UCSD-AML1 (cell line): ENCODE data around the gene DIS3L2.

ENCODE experiments used
- DNase-seq: peaks from one replicate; lab custom pipeline; 2025; ENCODE audit not compliant: unreplicated experiment; lab: John Stamatoyannopoulos, UW

The DIS3L2 gene

GRCh38 chr2:232052591-232052990 is 91.1 kb downstream of the DIS3L2 start:
- no peak for DNase-seq

DNA sequence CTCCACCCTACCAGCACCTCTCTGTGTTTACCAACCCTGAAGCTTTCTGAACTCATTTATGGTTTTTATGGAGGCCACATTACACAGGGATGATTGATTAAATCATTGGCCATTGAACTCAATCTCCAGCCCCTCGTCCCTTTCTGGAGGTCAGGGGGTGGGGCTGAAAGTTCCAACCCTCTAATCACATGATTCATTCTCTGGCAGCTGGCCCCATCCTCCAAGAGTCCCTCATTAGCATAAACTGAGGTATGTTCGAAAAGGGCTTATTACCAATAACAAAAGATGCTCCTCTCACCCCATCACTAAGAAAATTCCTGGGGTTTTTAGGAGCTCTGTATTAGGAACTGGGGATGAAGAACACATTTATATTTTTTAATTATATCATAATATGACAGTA is 92.3 kb downstream of the DIS3L2 start:
- no peak for DNase-seq

GRCh38 chr2:232058063-232058877 is 96.8 kb downstream of the DIS3L2 start:
- no peak for DNase-seq

DNA sequence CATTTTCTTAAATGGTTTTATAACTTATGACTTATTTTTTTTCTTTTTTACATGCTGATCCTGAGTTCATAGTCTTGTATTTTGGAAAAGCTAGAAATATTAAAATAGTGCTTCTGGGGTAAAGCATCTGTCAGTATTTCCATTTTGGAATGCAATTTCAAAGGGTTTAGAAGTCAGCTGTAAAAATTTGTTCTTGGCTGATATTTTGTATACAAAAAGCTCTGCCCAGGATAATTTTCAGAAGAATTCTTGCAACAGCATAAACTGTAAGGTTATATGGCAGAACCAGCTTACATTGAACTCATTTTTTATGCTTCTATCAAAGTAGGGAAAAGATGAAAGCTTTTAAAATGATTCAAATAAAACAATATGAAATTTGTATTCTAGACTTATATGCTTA is 97.4 kb downstream of the DIS3L2 start:
- DNase-seq, result no peak

- DNase-seq, result no peak
Measured at GRCh38 chr2:232061265-232061664, 99.8 kb downstream of the DIS3L2 start.

DNA sequence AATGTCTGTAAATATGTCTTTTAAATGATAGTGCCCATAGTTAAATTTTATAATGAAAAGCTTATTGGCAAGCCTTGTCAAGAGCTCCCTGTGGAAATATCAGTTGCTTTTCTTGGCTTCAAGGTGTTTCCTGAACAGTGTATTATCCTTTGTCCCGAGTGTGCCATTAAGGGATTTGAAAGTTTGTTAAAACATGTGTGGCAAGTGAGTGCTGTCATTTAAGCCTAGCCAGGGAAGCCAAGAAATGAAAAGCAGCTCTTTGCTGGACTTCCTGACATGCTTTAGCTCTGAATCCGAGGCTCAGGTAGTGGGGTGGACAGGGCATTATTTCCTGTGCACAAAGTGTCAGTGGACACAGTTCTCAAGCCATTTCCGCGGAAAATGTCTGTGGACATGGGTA is 111.5 kb downstream of the DIS3L2 start:
- DNase-seq, result no peak

- no peak for DNase-seq
Measured at GRCh38 chr2:232073699-232074098, 112.2 kb downstream of the DIS3L2 start.

DNA sequence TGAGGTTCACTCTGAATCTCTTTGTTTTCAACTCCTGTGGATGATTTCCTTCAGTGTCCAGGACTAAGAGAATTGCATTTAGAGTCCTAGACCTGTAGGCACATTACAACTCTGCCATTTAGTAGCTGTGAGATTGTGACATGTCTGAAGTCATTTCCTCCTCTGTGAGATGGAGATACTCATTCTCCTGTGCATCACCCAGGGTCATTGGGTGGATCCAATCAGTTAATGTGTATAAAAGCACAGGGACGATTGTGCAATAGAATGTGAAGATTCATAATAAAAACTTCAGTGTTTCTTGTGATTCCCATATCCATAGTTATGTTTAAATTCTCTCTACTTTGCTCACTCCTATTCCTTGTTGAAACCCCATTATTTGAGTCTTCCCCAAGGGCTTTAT is 113.6 kb downstream of the DIS3L2 start:
- no peak for DNase-seq

GRCh38 chr2:232075859-232076258 is 114.3 kb downstream of the DIS3L2 start:
- DNase-seq, result no peak

DNA sequence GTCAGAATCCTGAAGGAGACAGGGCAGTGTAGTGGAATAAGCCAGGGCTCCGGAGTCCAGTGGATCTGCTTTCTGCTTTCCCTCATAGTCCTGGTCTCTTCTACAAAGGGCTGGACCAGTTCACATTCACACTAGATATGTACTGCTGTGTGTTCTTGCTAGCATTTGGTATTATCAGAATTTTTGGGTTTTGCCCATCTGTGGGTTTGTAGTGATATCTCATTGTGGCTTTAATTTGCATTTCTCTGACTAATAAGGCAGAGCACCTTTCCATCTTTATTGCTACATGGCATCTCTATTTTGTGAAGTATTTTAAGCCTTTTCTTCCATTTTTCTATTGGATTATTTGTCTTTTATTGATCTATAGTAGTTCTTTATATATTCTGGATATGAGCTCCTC is 114.8 kb downstream of the DIS3L2 start:
- DNase-seq, result no peak

GRCh38 chr2:232076736-232077135 is 115.2 kb downstream of the DIS3L2 start:
- no peak for DNase-seq

GRCh38 chr2:232085164-232085563 is 123.7 kb downstream of the DIS3L2 start:
- DNase-seq, result no peak

- no peak for DNase-seq
Measured at GRCh38 chr2:232085826-232086425, 124.4 kb downstream of the DIS3L2 start.

- DNase-seq, result no peak
Measured at GRCh38 chr2:232088771-232089170, 127.3 kb downstream of the DIS3L2 start.

DNA sequence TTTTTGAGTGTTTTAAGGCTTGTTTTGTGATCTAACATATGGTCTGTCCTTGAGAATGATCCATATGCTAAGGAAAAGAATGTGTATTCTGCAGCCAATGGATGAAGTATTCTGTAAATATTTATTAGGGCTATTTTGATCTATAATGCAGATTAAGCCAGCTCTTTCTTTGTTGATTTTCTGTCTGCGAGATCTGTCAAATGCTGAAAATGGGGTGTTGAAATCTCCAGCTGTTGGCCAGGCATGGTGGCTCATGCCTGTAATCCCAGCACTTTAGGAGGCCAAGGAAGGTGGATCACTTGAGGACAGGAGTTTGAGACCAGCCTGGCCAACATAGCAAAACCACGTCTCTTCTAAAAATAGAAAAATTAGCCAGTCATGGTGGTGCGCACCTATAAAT is 132.7 kb downstream of the DIS3L2 start:
- DNase-seq, result no peak

DNA sequence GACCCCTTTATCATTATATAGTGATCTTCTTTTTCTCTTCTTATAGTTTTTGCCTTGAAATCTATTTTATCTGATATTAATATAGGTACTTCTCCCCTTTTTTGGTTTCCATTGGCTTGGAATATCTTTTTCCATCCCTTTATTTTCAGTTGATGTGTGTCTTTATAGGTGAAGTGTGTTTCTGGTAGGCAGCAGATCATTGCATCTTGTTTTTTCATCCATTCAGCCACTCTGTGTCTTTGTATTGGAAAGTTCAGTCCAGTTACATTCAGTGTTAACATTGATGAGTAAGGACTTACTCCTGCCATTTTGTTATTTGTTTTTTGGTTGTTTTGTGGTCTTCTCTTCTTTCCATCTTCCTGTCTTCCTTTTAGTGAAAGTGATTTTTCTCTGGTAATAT is 133.4 kb downstream of the DIS3L2 start:
- DNase-seq, result no peak

DNA sequence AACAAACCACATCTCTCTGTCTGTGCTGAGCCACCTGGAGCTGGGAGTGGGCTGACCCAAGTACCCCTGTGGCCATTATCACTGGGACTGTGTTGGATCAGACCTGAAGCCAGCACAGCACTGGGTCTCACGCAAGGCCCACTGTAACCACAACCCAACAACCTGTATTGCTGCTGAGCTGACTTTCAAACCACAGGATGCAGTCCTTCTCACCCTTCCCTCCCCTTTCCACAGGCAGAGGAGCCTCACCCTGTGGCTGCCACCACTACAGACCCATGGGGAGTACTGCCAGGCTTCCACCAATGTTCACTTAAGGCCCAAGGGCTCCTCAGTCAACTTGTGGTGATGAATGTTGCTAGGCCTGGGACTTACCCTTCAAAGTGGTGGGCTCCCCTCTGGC is 135.7 kb downstream of the DIS3L2 start:
- no peak for DNase-seq

DNA sequence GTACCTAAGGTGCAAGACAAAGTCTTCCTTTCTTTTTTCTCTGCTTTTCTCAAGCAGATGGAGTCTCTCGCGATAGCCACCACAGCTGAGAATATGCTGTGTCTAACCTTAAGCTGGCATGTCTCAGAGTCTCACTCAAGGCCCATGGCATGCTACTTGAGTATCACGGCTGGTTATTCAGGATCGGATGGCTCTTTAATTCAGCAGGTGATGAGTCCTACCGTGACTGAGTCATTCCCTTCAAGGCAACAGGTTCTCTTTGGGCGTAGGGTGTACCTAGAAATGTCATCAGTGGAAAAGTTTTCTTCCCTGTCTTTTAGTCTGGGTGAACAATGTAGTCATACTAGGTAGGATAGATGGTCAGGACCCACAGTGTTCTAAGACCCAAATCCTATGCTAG is 136.2 kb downstream of the DIS3L2 start:
- DNase-seq, result no peak

- no peak for DNase-seq
Measured at GRCh38 chr2:232102380-232102779, 140.9 kb downstream of the DIS3L2 start.

DNA sequence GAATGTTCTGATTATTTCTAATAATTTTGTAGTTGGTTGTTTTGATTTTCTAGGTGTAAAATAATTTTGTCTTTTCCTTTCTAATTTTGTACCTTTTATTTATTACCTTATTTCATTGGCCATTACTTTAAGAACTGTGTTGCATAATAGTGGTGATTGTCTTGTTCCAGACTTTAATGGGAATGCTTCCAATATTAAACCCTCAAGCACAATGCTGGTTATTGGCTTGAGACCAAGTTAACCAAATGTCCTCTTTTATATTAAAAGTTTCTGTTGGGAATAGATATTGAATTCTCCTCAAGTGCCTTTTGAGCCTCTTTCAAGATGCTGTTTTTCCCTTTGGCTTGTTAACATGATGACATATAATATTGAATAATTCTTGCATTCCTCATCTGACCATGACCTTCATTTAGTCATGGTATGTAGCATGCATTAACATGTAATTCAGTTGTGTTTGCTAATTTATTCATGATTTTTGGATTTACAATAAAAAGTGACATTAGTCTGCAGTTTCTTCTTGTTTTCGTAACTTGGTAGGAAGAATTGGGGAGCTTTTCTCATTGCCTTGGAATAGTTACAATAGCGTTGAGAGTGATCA is 141.7 kb downstream of the DIS3L2 start:
- no peak for DNase-seq

GRCh38 chr2:232104076-232104646 is 142.6 kb downstream of the DIS3L2 start:
- DNase-seq, result no peak

DNA sequence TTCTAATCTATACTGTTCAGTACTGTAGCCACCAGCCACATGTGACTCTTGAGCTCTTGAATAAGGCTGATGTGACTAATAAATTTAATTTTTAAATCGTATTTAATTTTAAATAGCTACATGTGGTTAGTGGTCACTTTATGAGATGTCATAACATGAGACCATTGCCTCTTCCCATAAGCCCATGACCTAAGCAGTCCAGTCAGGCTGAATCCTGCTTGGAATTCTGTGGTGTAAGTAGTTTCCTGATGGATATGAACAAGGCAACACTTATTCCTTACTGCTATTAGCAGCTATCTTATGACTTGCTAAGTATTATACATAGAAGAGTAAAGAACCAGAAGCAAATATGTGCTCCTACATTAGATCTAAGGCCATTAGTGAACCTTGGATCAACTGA is 150.0 kb downstream of the DIS3L2 start:
- DNase-seq, result no peak
